Heart right ventricle (tissue), 16 donors: Measurements from ENCODE around the gene CLN3. TPM values are rescaled to one million over a fixed set of nuclear protein-coding genes. Genes with fewer than 3 reads are reported as not detected.

Experiments
- ATAC-seq, 8 donors: fragments of 200-7000 bp; cut with Tn5 transposase; one replicate each; pipeline ENCODE4 v1.9.1; 2020; ENCODE audit warnings: mild to moderate bottlenecking in 8 of 8, moderate library complexity in 8 of 8, moderate number of reproducible peaks in 1 of 8
- DNase-seq, 2 donors: peaks; one replicate each; pipeline ENCODE4 v3.0.0-alpha.2; 2020
- H3K27ac ChIP-seq, 10 donors: fragments of 200-600 bp; sonication (generic) in 2 of 10; one replicate each; pipeline versions ENCODE4 v1.5.0 to v1.8.0; 2020 to 2022; ENCODE audit warnings: mild to moderate bottlenecking in 3 of 10
- H3K27me3 ChIP-seq, 7 donors: fragments of 200-600 bp; one replicate each; pipeline ENCODE4 v1.8.0; 2021 to 2022; ENCODE audit warnings: mild to moderate bottlenecking in 2 of 7
- H3K36me3 ChIP-seq, 9 donors: fragments of 200-600 bp; sonication (generic) in 1 of 9; one replicate each; pipeline versions ENCODE4 v1.5.0 to v1.8.0; 2020 to 2022; ENCODE audit warnings: mild to moderate bottlenecking in 2 of 9
- H3K4me1 ChIP-seq, 9 donors: fragments of 200-600 bp; sonication (generic) in 1 of 9; one replicate each; pipeline versions ENCODE4 v1.5.0 to v1.8.0; 2020 to 2022; ENCODE audit warnings: mild to moderate bottlenecking in 4 of 9
- H3K4me3 ChIP-seq, 10 donors: fragments of 200-600 bp; sonication (generic) in 2 of 10; one replicate each; pipeline versions ENCODE4 v1.5.0 to v1.8.0; 2020 to 2022; ENCODE audit warnings: mild to moderate bottlenecking in 7 of 10, moderate library complexity in 2 of 10
- H3K9me3 ChIP-seq, 11 donors: fragments of 200-600 bp in 10 of 11; sonication (generic) in 2 of 11; one replicate each; pipeline versions ENCODE4 v1.5.0 to v1.8.0; 2013 to 2022; ENCODE audit warnings: mild to moderate bottlenecking in 2 of 11, control low read depth in 1 of 11, moderate library complexity in 1 of 11
- WGBS, 2 donors: extraction: QIAGEN DNeasy Blood & Tissue Kit; methylation state at CpG; one replicate each; pipeline ENCODE4 v1.1.7; 2013; ENCODE audit warnings: inconsistent platforms in 1 of 2; 5-methylcytosine and 5-hydroxymethylcytosine counted together
- intact Hi-C, 10 donors: fragments of 100-400 bp; cut with DNase I; formaldehyde crosslinking; loops; one replicate each; pipeline versions ENCODE4 v1.11.1 to v1.14.2; 2022
- polyA plus RNA-seq, 2 donors: library from polyadenylated mRNA; stranded (reverse); fragments of 200-250 nt; gene quantifications; one replicate each; pipeline ENCODE4 v1.2.3, GENCODE V29; 2013
- total RNA-seq, 10 donors: library from RNA; stranded (reverse); fragmentation: NEBNext Ultra II Directional in 3 of 10; extraction: Animal tissue kit (Norgen Biotek cat#: 25700) in 3 of 10; gene quantifications; one replicate each; pipeline versions ENCODE4 v1.2.1 to v1.2.4, GENCODE V29; 2021 to 2023
- TF ChIP-seq, protein P1 (sequence below), 9 donors: fragments of 200-600 bp; sonication (generic) in 2 of 9; IDR thresholded peaks; one replicate each; pipeline versions ENCODE4 v1.5.0 to v1.8.0; 2021 to 2022; ENCODE audit warnings: antibody characterized with exemption in 9 of 9, mild to moderate bottlenecking in 5 of 9, moderate library complexity in 1 of 9
- donor health status: Arrhythmogenic right ventricular cardiomyopathy.
- donor health status: ischemic (EF 13 %, LVEDD 7.1; RV severe dilation, severe dysfunction).
- donor health status: healthy with polysubstance abuse.
- donor health status: DM: no; HTN: yes; CAD: no.
- donor health status: DM: no; HTN: no; CAD: no.
- donor health status: ischemic (EF 25% LVEDD 6.9; RV normal size, moderate dysfunction).
- donor health status: ischemic (EF 25% LVEDD 5.7; RV mildly dilated, moderate dysfunction).
- donor health status: healthy.
- donor health status: DM: yes; HTN: yes; CAD: no.
- donor health status: Ischemic cardiomyopathy.
- donor health status: ischemic (EF 35%, LVEDD 5.7; RV mildly dilated, moderate dysfunction).
- donor health status: nonischemic (EF 11% LVEDD 7.7; RV severe dilation, severe dysfunction).
- donor health status: DM: yes; HTN: yes; CAD: no.
- donor health status: PGD.
- donor health status: ischemic (EF 29% LVEDD 5.4; RV normal size, mild dysfunction).
- donor health status: nonischemic (EF 23%, LVEDD 6.1; RV moderate dilation, normal function).

CLN3 gene
- total and polyA plus RNA-seq, 12 donors, result 6.5 to 21.2 (median 10.8) TPM

DNA sequence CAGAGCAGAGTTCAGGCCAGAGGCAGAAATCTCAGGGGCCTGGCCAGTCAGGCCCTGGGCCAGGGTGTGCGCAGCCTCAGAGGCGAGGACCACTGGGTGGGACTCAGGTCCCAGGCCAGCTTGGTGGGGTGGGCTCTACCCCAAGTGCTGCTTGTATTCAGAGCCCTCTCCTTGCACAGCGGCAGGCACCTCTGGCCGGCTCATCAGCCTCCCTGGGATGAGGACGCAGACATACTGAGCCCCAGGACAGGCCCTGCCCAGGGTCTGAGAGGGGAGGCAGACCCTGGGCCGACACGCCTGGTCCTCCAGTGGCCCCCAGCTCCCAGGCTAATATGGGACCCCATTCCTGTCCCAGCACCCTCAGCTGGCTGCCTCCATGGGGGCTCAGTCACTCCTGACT lies 22.4 kb upstream of the CLN3 start:
- ATAC-seq, result no peak
- Histone ChIP-seq H3K36me3 (no peaks in the 10 kb centered on the region), H3K4me3 (no peak overlapping the region), H3K27me3 (no peaks in the 10 kb centered on the region), H3K9me3 (no peaks in the 10 kb centered on the region), H3K27ac (no peak overlapping the region), H3K4me1 (no peaks in the 10 kb centered on the region)
- TF ChIP-seq, protein P1, sequence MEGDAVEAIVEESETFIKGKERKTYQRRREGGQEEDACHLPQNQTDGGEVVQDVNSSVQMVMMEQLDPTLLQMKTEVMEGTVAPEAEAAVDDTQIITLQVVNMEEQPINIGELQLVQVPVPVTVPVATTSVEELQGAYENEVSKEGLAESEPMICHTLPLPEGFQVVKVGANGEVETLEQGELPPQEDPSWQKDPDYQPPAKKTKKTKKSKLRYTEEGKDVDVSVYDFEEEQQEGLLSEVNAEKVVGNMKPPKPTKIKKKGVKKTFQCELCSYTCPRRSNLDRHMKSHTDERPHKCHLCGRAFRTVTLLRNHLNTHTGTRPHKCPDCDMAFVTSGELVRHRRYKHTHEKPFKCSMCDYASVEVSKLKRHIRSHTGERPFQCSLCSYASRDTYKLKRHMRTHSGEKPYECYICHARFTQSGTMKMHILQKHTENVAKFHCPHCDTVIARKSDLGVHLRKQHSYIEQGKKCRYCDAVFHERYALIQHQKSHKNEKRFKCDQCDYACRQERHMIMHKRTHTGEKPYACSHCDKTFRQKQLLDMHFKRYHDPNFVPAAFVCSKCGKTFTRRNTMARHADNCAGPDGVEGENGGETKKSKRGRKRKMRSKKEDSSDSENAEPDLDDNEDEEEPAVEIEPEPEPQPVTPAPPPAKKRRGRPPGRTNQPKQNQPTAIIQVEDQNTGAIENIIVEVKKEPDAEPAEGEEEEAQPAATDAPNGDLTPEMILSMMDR (IDR thresholded peaks at IDR 0.05), result no peak
- intact Hi-C loops, result no loop called here
- DNase-seq, result no peak
- WGBS, 2 donors, result 86 to 89% methylated on average over 7 of the region's 7 CpGs

DNA sequence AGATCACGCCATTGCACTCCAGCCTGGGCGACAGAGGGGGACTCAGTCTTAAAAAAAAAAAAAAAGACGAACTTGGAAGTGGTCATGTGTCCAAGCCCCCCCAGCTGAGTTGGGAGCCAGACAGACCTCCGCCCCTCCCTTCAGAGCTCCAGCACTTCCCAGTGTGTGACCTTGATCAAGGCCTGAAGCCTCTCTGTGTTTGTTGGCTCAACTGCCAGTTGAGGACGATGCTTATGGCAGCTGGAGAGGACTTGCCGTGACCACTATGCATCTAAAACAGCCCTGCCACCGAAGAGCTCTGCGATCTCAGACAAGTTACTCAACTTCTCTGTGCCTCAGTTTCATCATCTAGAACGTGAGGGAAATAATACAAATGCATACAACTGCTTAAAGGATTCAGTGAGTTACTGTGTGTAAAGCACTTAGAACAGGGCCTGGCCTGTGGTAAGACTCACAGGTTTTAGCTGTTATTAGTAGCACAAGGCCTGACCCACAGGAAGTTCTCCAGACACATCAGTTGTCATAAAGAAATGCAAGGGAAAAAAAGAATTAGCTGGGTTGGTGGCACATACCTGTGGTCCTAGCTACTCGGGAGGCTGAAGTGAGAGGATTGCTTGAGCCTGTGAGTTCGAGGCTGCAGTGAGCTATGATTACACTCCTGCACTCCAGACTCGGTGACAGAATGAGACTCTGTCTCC lies 21.8 kb upstream of the CLN3 start:
- Histone ChIP-seq H3K27ac (no peak overlapping the region), H3K9me3 (no peaks in the 10 kb centered on the region), H3K4me1 (no peaks in the 10 kb centered on the region), H3K4me3 (no peak overlapping the region), H3K27me3 (peaks cover 0 to under 1% (median 0%) of the 10 kb centered on the region in 7 donors), H3K36me3 (no peaks in the 10 kb centered on the region)
- DNase-seq (no peak), ATAC-seq (no peak)
- TF ChIP-seq, protein P1 (IDR thresholded peaks at IDR 0.05), result no peak
- 85 to 88% methylated on average over 12 of the region's 12 CpGs for WGBS, 2 donors
- intact Hi-C loops, result no loop called here

DNA sequence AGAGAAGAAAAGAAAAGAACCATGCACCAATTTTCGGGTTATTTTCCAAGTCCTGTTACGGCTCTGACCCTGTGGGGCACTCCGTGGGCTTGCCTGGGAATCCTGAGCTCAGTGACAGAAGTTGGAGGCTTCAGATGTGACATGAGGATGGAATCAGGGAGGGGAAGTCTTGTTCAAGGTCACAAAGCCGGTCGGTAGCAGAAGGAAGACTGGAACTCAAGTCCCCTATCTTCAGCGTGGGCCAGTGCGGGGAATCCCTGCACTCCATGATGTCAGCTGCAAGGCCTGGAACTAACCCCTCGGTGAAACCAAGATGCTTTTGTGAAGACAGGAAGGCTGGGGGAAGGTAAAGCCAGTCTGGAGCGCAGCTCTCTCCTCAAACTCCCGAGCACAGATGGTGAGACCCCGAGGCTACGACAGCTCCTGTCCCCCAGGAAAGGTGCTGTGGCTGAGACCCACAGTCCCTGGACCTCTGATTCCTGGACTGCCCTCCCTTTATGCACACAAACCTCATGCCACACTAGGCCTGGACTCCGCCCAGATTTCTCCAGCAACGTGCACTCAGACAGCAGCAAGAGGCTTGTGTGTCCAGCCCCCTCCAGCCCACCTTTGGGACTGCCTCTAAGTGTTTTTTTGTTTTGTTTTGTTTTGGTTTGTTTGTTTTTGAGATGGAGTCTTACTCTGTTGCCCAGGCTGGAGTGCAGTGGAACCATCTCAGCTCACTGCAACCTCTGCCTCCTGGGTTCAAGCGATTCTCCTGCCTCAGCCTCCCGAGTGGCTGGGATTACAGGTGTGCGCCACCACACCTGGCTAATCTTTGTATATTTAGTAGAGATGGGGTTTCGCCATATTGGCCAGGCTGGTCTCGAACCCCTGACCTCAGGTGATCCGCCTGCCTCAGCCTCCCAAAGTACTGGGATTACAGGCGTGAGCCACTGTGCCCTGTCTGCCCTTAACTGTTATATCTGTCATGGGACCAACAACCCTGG lies 20.2 kb upstream of the CLN3 start:
- H3K9me3 ChIP-seq, result no peaks in the 10 kb centered on the region
- H3K4me1 ChIP-seq, result peaks cover 0 to 14% (median 0%) of the 10 kb centered on the region in 9 donors
- intact Hi-C loops, result no loop called here
- DNase-seq, result no peak
- H3K27ac ChIP-seq, result no peak overlapping the region
- 79 to 85% methylated on average over 21 of the region's 21 CpGs for WGBS, 2 donors
- ATAC-seq, result no peak
- TF ChIP-seq, protein P1 (IDR thresholded peaks at IDR 0.05), result no peak
- H3K27me3 ChIP-seq, result peaks cover 0 to 11% (median 0%) of the 10 kb centered on the region in 7 donors
- no peaks in the 10 kb centered on the region for H3K36me3 ChIP-seq
- H3K4me3 ChIP-seq, result no peak overlapping the region

DNA sequence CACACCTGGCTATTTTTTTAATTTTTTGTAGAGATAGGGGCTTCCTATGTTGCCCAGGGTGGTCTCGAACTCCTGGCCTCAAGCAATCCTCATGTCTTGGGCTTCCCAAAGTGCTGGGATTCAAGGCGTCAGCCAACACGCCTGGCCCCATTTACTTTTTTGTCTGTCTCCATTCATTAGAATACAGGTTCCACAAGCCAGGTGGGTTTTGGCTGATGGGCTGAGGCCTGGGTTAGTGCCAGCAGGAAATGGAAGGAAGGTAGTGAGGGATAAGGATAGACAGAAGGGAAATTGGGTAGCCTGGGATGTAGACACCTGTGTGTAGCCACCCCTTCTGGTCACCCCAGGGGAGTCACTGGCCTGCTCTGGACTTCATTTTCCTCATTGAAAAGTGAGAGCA lies 19.2 kb upstream of the CLN3 start:
- intact Hi-C loops, result no loop called here
- ATAC-seq (no peak), DNase-seq (no peak)
- TF ChIP-seq, protein P1 (IDR thresholded peaks at IDR 0.05), result no peak
- no peaks in the 10 kb centered on the region for H3K36me3 ChIP-seq
- peaks cover 0 to 16% (median 0%) of the 10 kb centered on the region in 7 donors for H3K27me3 ChIP-seq
- 85 to 95% methylated on average over 3 of the region's 3 CpGs for WGBS, 2 donors
- no peak overlapping the region for H3K4me3 ChIP-seq
- no peak overlapping the region for H3K27ac ChIP-seq
- H3K4me1 ChIP-seq, result peaks cover 0 to 19% (median 0%) of the 10 kb centered on the region in 9 donors
- no peaks in the 10 kb centered on the region for H3K9me3 ChIP-seq
